Measurements from ENCODE around the gene DPAGT1.
"Not testable (repeated sequence)": the region's sequence is repeated elsewhere in the genome, so short reads cannot be mapped to it uniquely, and the experiment has no call there.

The DPAGT1 gene

GRCh38 chr11:119101759-119102423, at the start of gene DPAGT1:
Gene DPAGT1 (minus strand): TSS chr11:119101853. CDS start chr11:119101655, 198 bp downstream.
- peak; percentile 92 to 98 for DNase-seq

GRCh38 chr11:119149786-119150275, 48.2 kb upstream of the DPAGT1 start:
- no peak for DNase-seq

- DNase-seq = peak in 1 of 2 experiments; percentile 17
Observed at GRCh38 chr11:119149018-119149785, 47.5 kb upstream of the DPAGT1 start, which contains the start of gene ABCG4. Gene ABCG4 (plus strand): TSS chr11:119149052. CDS start chr11:119149966, 914 bp downstream.

- no peak for DNase-seq
Observed at GRCh38 chr11:119148720-119149017, 47.0 kb upstream of the DPAGT1 start.

GRCh38 chr11:119147604-119148333, 46.1 kb upstream of the DPAGT1 start:
- no peak for DNase-seq

- DNase-seq = no peak
Observed at GRCh38 chr11:119145551-119145950, 43.9 kb upstream of the DPAGT1 start.

GRCh38 chr11:119144825-119145486, 43.3 kb upstream of the DPAGT1 start:
- peak; percentile 31 to 62 for DNase-seq

- not testable (repeated sequence) for DNase-seq
Observed at GRCh38 chr11:119139276-119139675, 37.6 kb upstream of the DPAGT1 start.

GRCh38 chr11:119134389-119134978, 32.8 kb upstream of the DPAGT1 start:
- no peak for DNase-seq

- DNase-seq = no peak
Observed at GRCh38 chr11:119130662-119131061, 29.0 kb upstream of the DPAGT1 start.

- no peak for DNase-seq
Observed at GRCh38 chr11:119126675-119127268, 25.1 kb upstream of the DPAGT1 start.

GRCh38 chr11:119125821-119126220, 24.2 kb upstream of the DPAGT1 start:
- no peak for DNase-seq

GRCh38 chr11:119121811-119122124, 20.1 kb upstream of the DPAGT1 start:
- DNase-seq = no peak

GRCh38 chr11:119121008-119121810, 19.6 kb upstream of the DPAGT1 start, which contains the start of gene HINFP:
Gene HINFP (plus strand): TSS chr11:119121580. CDS start chr11:119126945, 5,365 bp downstream.
- peak; percentile 100 for DNase-seq

GRCh38 chr11:119120639-119121007, 19.0 kb upstream of the DPAGT1 start:
- peak; percentile 36 to 72 for DNase-seq

- DNase-seq = no peak
Observed at GRCh38 chr11:119118946-119119345, 17.3 kb upstream of the DPAGT1 start.

- no peak for DNase-seq
Observed at GRCh38 chr11:119118227-119118626, 16.6 kb upstream of the DPAGT1 start.

- no peak for DNase-seq
Observed at GRCh38 chr11:119117004-119117706, 15.5 kb upstream of the DPAGT1 start.

GRCh38 chr11:119116601-119117000, 14.9 kb upstream of the DPAGT1 start:
- no peak for DNase-seq

GRCh38 chr11:119116235-119116594, 14.6 kb upstream of the DPAGT1 start:
- no peak for DNase-seq
